Osteocyte (in vitro differentiated cells): ENCODE data around the gene PLSCR1. TPM values are rescaled to one million over a fixed set of nuclear protein-coding genes. Genes with fewer than 3 reads are reported as not detected.
A peak's percentile ranks its signal among the peaks of the same experiment; 100 is the strongest.

Source experiments
- DNase-seq: peaks from one replicate; pipeline ENCODE4 v3.0.0; 2021; ENCODE audit warnings: mixed read lengths; ENCODE audit not compliant: unreplicated experiment; ENCODE audit errors: extremely low spot score
- H3K27ac Mint-ChIP-seq: one replicate; pipeline ENCODE4 v1.8.0; 2021; ENCODE audit warnings: mild to moderate bottlenecking, mixed read lengths; ENCODE audit not compliant: unreplicated experiment
- H3K27me3 Mint-ChIP-seq: one replicate; pipeline ENCODE4 v1.8.0; 2021; ENCODE audit warnings: mixed read lengths; ENCODE audit not compliant: unreplicated experiment
- H3K36me3 Mint-ChIP-seq: one replicate; pipeline ENCODE4 v1.8.0; 2021; ENCODE audit warnings: mixed read lengths; ENCODE audit not compliant: unreplicated experiment
- H3K4me1 Mint-ChIP-seq: one replicate; pipeline ENCODE4 v1.8.0; 2021; ENCODE audit warnings: mixed read lengths; ENCODE audit not compliant: unreplicated experiment
- H3K4me3 Mint-ChIP-seq: one replicate; pipeline ENCODE4 v1.8.0; 2021; ENCODE audit warnings: mild to moderate bottlenecking, moderate library complexity, mixed read lengths; ENCODE audit not compliant: unreplicated experiment
- H3K9me3 Mint-ChIP-seq: one replicate; pipeline ENCODE4 v1.8.0; 2021; ENCODE audit warnings: mixed read lengths; ENCODE audit not compliant: unreplicated experiment
- total RNA-seq: library from RNA; stranded (reverse); gene quantifications from 2 replicates; pipeline ENCODE4 v1.2.1, GENCODE V29; 2021
- TF ChIP-seq, protein P1 (sequence below): fragments of 200-600 bp; sonication (generic); IDR thresholded peaks from 2 replicates; pipeline ENCODE4 v1.5.0; 2021; ENCODE audit warnings: antibody characterized with exemption, mild to moderate bottlenecking, moderate library complexity

PLSCR1 gene
- total RNA-seq, 1 donor from 2014 or later: 48.1 TPM

DNA sequence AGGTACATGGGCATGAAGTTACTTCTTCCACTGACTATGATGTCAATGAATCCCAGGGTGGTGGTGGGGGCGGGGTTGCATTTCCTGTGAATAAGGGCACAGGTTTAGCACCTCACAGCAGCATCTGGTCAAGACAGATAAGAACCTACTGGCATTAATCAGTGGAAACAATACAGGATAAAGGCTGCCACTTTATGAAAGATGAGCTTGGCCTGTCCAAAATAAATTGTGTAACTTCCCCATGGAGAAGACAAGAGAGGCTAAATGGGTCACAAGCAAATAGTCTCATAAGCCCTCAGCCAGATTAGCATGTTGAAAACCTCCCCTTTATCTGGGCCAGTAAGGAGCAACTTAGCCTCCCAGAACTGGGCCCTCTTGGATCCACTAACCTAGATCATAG lies 47.7 kb downstream of the PLSCR1 start:
- Mint-ChIP-seq H3K9me3 (no peaks in the 10 kb centered on the region), H3K4me3 (no peak overlapping the region), H3K27me3 (no peaks in the 10 kb centered on the region), H3K36me3 (peaks cover 2% of the 10 kb centered on the region), H3K4me1 (peaks cover 12% of the 10 kb centered on the region), H3K27ac (no peak overlapping the region)
- no peak for DNase-seq
- TF ChIP-seq, protein P1, sequence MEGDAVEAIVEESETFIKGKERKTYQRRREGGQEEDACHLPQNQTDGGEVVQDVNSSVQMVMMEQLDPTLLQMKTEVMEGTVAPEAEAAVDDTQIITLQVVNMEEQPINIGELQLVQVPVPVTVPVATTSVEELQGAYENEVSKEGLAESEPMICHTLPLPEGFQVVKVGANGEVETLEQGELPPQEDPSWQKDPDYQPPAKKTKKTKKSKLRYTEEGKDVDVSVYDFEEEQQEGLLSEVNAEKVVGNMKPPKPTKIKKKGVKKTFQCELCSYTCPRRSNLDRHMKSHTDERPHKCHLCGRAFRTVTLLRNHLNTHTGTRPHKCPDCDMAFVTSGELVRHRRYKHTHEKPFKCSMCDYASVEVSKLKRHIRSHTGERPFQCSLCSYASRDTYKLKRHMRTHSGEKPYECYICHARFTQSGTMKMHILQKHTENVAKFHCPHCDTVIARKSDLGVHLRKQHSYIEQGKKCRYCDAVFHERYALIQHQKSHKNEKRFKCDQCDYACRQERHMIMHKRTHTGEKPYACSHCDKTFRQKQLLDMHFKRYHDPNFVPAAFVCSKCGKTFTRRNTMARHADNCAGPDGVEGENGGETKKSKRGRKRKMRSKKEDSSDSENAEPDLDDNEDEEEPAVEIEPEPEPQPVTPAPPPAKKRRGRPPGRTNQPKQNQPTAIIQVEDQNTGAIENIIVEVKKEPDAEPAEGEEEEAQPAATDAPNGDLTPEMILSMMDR: no peak

DNA sequence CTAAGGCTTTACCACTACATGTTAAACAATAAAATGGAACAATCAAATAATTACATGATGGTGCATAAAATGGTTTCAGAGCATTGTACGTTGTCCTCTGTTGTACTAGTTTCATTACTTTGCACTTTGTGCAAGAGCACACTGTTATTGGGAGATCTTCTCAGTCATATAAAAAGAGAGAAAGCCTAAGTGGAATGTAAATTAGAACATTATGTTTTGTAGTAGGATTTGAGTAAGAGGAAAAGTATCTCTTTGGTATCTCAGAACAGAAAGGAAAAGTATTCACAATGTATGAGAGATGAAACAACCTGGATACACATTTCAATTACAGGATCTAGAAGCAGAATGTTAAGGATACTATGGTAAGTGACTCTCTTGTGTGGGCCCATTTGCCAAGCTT lies 48.2 kb downstream of the PLSCR1 start:
- no peak for DNase-seq
- TF ChIP-seq, protein P1: no peak
- H3K4me3 Mint-ChIP-seq: no peak overlapping the region
- peaks cover 13% of the 10 kb centered on the region for H3K4me1 Mint-ChIP-seq
- peaks cover 3% of the 10 kb centered on the region for H3K36me3 Mint-ChIP-seq
- peaks cover 4% of the 10 kb centered on the region for H3K9me3 Mint-ChIP-seq
- H3K27me3 Mint-ChIP-seq: no peaks in the 10 kb centered on the region
- no peak overlapping the region for H3K27ac Mint-ChIP-seq

DNA sequence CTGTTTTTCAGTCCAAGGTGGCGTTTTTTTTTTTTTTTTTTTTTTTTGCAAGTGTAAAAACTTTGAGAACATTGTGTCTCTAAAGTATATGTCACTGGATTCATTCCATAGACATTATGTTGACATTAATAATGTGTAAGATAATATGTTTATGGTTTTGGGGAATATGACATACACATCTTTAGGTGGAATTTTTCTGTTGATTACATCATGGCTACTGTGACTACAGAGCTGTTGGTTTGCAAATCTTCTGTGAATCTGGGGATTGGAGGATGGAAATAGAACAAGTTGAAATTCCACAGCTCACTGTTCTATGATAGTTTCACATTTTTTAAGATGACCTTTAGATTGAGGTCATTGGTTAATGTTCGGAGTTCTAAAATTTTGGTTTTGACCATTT lies 50.6 kb downstream of the PLSCR1 start:
- no peak for DNase-seq
- Mint-ChIP-seq H3K27me3 (no peaks in the 10 kb centered on the region), H3K9me3 (peaks cover 20% of the 10 kb centered on the region), H3K27ac (peak overlapping the region; percentile 21), H3K4me1 (peaks cover 16% of the 10 kb centered on the region), H3K36me3 (peaks cover 6% of the 10 kb centered on the region), H3K4me3 (no peak overlapping the region)
- TF ChIP-seq, protein P1: no peak

DNA sequence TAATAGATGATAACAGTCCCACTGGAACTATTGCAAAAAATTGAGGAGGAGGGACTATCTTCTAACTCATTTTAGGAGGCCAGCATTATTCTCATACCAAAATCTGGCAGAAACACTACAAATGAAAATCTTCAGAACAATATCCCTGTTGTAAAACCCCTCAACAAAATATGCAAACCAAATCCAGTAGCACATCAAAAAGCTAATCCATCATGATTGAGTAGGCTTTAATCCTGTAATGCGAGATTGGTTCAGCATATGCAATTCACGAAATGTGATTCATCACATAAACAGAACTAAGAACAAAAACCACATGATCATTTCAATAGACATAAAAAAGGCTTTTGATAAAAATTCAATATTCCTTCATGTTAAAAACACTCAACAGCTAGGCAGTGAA lies 51.2 kb downstream of the PLSCR1 start:
- H3K4me1 Mint-ChIP-seq: peaks cover 16% of the 10 kb centered on the region
- H3K27ac Mint-ChIP-seq: peak overlapping the region; percentile 21
- no peak overlapping the region for H3K4me3 Mint-ChIP-seq
- peaks cover 6% of the 10 kb centered on the region for H3K36me3 Mint-ChIP-seq
- TF ChIP-seq, protein P1: no peak
- peaks cover 20% of the 10 kb centered on the region for H3K9me3 Mint-ChIP-seq
- no peaks in the 10 kb centered on the region for H3K27me3 Mint-ChIP-seq
- DNase-seq: no peak

DNA sequence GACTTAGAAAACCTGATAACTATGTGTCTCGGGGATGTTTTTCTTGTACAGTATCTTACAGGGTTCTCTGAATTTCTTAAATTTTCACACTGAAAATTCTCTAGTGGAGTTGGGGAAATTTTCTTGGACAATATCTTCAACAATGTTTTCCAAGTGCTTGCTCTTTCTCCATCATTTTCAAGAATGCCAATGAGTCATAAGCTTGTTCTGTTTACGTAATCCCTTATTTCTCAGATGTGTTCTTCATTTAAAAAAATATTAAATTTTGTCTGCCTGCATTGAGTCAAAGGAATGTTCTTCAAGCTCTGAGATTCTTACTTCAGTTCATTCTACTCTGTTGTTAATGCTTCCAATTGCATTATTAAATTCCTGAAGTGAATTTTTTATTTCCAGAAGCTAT lies 53.1 kb downstream of the PLSCR1 start:
- Mint-ChIP-seq H3K4me3 (no peak overlapping the region), H3K27ac (peak overlapping the region; percentile 38), H3K9me3 (peaks cover 36% of the 10 kb centered on the region), H3K36me3 (peaks cover 6% of the 10 kb centered on the region), H3K4me1 (peaks cover 15% of the 10 kb centered on the region), H3K27me3 (no peaks in the 10 kb centered on the region)
- no peak for DNase-seq
- TF ChIP-seq, protein P1: no peak
